NCI-H2107 (cell line): Measurements from ENCODE around the gene MAPK1IP1L.
A peak's percentile ranks its signal among the peaks of the same experiment; 100 is the strongest.
"Not testable (repeated sequence)": the region's sequence is repeated elsewhere in the genome, so short reads cannot be mapped to it uniquely, and the experiment has no call there.

ENCODE experiments used
- DNase-seq: peaks from one replicate; lab custom pipeline; 2025; lab: John Stamatoyannopoulos, UW

The MAPK1IP1L gene

GRCh38 chr14:55051423-55052268 lies at the start of gene MAPK1IP1L:
Gene MAPK1IP1L, plus strand, starts transcription at chr14:55051647. Its CDS starts 10,037 bp downstream, at chr14:55061684.
- DNase-seq, result peak; percentile 94

GRCh38 chr14:55005071-55005470 lies 46.4 kb upstream of the MAPK1IP1L start:
- DNase-seq, result no peak

DNA sequence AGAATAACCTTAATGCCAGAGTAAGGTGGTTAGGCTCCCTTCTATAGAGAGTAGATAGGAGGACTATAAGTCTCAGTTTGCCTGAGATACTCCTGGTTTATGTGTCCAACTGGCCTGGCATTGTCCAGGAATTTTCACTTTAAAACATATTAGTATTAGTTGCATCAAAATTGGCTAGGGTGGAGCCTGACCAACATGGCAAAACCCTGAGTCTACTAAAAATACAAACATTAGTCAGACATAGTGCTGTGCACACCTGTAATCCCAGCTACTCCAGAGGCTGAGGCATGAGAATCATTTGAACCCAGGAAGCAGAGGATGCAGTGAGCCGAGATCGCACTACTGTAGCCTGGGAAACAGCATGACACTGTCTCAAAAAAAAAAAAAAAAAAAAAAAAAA lies 36.4 kb upstream of the MAPK1IP1L start:
- no peak for DNase-seq

GRCh38 chr14:55019968-55020554 lies 31.4 kb upstream of the MAPK1IP1L start:
- DNase-seq, result no peak

- not testable (repeated sequence) for DNase-seq
Measured at GRCh38 chr14:55024365-55024764, 27.1 kb upstream of the MAPK1IP1L start.

GRCh38 chr14:55025948-55026347 lies 25.5 kb upstream of the MAPK1IP1L start:
- no peak for DNase-seq

- DNase-seq, result no peak
Measured at GRCh38 chr14:55026441-55026792, 25.0 kb upstream of the MAPK1IP1L start.

- peak; percentile 97 for DNase-seq
Measured at GRCh38 chr14:55026793-55027561, 24.5 kb upstream of the MAPK1IP1L start, which contains the start of the genes SOCS4 and WDHD1. Gene SOCS4, plus strand, starts transcription at chr14:55027236. Its CDS starts 15,806 bp downstream, at chr14:55043042. Gene WDHD1, minus strand, starts transcription at chr14:55027099. Its CDS starts 312 bp downstream, at chr14:55026787.

DNA sequence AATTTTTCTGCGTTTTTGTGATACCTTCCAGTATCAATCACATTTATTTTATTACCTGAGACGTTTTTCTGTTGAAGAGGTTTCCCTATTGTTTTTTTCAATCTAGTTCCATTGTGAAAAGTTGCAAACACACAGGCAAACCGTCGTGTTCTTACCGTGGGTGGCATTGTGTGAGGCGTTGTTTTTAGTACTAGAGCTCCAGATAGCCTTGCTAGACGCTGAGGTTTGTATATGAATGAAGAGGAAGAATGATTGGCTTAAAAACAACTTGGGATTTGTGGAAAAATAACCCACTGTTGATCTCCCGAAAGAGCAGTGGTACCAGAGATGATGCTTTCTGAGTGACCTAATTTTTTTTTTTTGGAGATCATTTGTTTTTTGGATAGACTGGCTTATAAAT lies 23.4 kb upstream of the MAPK1IP1L start:
- no peak for DNase-seq

GRCh38 chr14:55028476-55028875 lies 23.0 kb upstream of the MAPK1IP1L start:
- DNase-seq, result no peak

DNA sequence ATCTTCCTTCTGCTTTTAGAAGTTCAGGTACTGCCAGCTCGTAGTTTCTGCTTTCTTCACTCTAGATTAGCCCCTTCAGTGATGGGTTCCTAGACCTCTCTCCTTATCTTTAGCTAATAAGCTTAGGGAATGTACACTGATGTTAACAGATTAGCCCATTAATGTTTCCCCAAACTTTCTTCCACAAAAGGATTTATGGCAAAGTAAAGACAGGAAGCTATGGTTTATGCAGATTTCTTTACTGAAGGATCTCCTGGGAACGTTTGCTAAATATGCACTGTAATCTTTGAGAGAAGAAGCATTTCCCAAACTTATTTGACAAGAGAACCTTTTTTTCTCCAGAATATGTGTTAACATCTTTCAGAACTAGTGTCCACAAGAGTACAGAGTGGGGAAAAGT lies 20.3 kb upstream of the MAPK1IP1L start:
- no peak for DNase-seq

DNA sequence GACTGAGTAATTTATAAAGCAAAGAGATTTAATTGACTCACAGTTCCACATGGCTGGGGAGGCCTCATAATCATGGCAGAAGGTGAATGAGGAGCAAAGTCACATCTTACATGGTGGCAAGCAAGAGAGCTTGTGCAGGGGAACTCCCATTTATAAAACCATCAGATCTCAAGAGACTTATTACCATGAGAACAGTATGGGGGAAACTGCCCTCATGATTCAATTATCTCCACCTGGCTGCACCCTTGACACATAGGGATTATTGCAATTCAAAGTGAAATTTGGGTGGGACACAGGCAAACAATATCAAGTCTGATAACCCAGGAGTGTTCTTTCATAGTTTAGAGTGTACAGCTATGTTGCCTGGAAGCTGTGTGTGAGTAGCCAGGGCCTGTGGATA lies 13.5 kb upstream of the MAPK1IP1L start:
- not testable (repeated sequence) for DNase-seq

DNA sequence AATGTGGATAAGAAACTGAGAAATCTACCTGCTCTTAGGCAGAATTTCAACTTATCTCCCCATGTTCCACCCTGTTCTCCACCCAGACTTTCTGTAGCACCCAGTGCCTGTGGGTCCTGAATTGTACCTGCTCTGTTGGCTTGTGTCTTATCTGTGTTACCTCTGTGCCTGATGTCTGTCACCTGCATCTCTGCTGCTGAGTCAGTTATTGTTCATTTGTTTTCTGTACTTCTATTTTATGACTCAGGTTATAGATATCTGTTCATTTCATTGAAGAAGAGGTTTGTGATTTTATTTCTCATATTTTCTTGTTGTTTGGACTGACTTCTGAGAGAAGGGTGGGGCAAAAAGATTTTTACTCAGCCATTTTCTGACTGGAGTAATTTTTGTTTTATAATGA lies 12.7 kb upstream of the MAPK1IP1L start:
- no peak for DNase-seq

DNA sequence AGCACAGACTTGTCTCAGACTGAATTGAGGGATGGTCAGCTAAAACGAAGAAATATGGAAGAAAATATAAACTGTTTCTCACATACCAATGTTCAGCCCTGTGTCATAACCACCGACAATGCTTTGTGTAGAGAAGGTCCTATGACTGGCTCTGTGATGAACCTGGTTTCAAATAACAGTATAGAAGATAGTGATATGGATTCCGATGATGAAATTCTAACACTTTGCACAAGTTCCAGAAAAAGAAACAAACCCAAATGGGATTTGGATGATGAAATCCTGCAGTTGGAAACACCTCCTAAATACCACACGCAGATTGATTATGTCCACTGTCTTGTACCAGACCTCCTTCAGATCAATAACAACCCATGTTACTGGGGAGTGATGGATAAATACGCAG lies 7.9 kb upstream of the MAPK1IP1L start:
- DNase-seq, result no peak

GRCh38 chr14:55045087-55045486 lies 6.4 kb upstream of the MAPK1IP1L start:
- DNase-seq, result no peak

DNA sequence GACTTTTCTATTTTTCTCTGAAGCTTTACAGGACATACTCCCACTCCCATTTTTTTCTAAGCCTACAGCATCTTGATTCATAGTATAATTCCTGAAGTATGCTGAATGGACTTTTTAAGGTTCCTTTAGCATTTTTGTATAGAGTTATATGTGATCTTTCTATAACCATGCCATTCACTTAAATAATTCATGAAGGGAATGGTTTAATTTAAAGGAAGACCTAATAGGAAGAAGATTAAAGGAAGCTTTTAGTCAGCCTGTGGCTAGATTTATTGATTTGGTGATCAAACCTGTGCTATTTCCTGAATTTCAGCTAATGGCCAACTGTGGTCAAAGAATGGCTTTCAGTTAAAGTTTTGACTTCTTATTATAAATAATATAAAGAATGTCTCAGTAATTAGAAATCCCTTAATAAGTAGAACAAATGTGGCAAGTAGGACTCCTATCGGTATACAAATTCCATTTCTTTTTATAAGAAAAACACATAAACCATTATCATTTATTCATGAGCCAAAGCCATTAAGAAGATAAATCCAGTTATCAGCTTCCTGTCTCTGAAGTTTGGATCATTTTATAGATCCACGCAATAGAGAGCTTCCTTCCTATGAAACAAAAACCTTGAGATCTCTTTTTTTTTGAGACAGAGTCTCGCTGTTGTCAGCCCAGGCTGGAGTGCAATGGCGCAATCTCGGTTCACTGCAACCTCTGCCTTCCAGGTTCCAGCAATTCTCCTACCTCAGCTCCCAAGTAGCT lies 4.0 kb upstream of the MAPK1IP1L start:
- no peak for DNase-seq

GRCh38 chr14:55048900-55049436 lies 2.5 kb upstream of the MAPK1IP1L start:
- no peak for DNase-seq

DNA sequence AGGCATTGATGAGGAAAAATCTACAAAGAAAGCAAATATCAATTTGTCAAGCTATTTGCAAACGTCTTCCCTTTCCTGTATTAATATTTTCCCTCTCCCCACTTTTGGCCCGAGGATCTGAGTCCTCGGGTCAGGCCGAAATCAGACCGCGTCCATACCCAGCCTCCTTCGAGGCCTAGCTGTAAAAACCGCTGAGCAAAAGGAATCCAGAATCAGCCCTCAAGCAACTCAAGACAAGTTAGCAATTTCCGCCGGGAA lies 353 bp upstream of the MAPK1IP1L start:
- DNase-seq, result no peak

GRCh38 chr14:55052269-55052930 lies 953 bp downstream of the MAPK1IP1L start:
- no peak for DNase-seq

DNA sequence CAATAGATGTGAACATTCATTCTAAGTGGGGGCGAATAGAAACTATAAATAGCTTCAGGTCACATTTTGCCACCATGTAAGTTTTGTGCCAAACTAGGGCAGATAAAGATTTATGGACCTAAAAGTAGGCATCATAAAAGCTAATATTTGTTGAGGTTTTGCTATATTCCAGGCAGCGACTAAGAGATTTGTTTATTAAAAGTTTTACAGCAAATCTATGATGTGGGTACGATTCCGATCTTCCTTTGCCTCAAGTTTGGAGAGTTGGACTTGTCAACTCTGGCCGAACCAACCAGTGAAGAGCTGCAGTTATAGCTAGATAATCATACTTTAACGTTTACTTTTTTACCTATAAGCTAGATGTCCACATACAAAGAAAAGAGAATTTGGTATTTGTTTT lies 1.6 kb downstream of the MAPK1IP1L start:
- DNase-seq, result no peak

DNA sequence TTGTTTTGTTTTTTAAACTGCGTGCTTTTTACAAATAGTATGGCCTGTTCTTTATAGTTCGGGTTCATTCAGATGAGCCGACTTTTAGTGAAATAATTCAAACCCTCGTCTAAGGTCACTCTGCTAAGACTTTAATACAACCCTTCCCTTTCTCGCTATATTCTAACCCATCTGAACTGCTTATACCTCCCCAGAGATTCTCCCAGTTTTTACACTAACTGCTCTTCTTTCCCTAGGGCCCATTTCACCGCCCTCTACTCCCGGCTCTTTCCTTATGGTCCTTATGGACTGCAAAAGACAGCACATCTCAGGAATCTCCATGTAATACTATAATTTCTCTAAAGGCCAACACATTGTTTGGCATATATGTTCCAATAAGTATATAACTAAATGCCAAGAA lies 2.1 kb downstream of the MAPK1IP1L start:
- no peak for DNase-seq
